Right kidney (tissue), 9 donors: ENCODE data around the gene TPMT.
A peak's percentile ranks its signal among the peaks of the same experiment; 100 is the strongest.
"Not testable (repeated sequence)": the region's sequence is repeated elsewhere in the genome, so short reads cannot be mapped to it uniquely, and the experiment has no call there.

Source experiments
- DNase-seq: peaks from one replicate; pipeline ENCODE4 v3.0.0-alpha.2; 2016
- long read RNA-seq, 8 donors: transcript quantifications; one replicate each; lab custom pipeline, GENCODE V29; 2026

Gene TPMT
- long read RNA-seq, donor 1, transcript TPMT-201 (9 exons, 3,181 nt), result major isoform, 8 of 8 reads
- long read RNA-seq, donor 1, partial matches to known transcripts, result 0 of 8 reads
- long read RNA-seq, donor 1, other reads (novel, unspliced or antisense), result 0 of 8 reads
- long read RNA-seq, donor 2, transcript TPMT-201 (9 exons, 3,181 nt), result major isoform, 9 of 9 reads
- long read RNA-seq, donor 2, partial matches to known transcripts, result 0 of 9 reads
- long read RNA-seq, donor 2, other reads (novel, unspliced or antisense), result 0 of 9 reads
- long read RNA-seq, donor 3, transcript TPMT-201 (9 exons, 3,181 nt), result major isoform, 7 of 7 reads
- long read RNA-seq, donor 3, partial matches to known transcripts, result 0 of 7 reads
- long read RNA-seq, donor 3, other reads (novel, unspliced or antisense), result 0 of 7 reads
- long read RNA-seq, donor 4, transcript TPMT-201 (9 exons, 3,181 nt), result major isoform, 11 of 11 reads
- long read RNA-seq, donor 4, partial matches to known transcripts, result 0 of 11 reads
- long read RNA-seq, donor 4, other reads (novel, unspliced or antisense), result 0 of 11 reads
- long read RNA-seq, donor 5, transcript TPMT-201 (9 exons, 3,181 nt), result major isoform, 9 of 9 reads
- long read RNA-seq, donor 5, partial matches to known transcripts, result 0 of 9 reads
- long read RNA-seq, donor 5, other reads (novel, unspliced or antisense), result 0 of 9 reads
- long read RNA-seq, donor 6, transcript TPMT-201 (9 exons, 3,181 nt), result major isoform, 9 of 9 reads
- long read RNA-seq, donor 6, partial matches to known transcripts, result 0 of 9 reads
- long read RNA-seq, donor 6, other reads (novel, unspliced or antisense), result 0 of 9 reads
- long read RNA-seq, donor 7, transcript TPMT-201 (9 exons, 3,181 nt), result major isoform, 16 of 16 reads
- long read RNA-seq, donor 7, partial matches to known transcripts, result 0 of 16 reads
- long read RNA-seq, donor 7, other reads (novel, unspliced or antisense), result 0 of 16 reads
- long read RNA-seq, donor 8, transcript TPMT-201 (9 exons, 3,181 nt), result major isoform, 11 of 11 reads
- long read RNA-seq, donor 8, partial matches to known transcripts, result 0 of 11 reads
- long read RNA-seq, donor 8, other reads (novel, unspliced or antisense), result 0 of 11 reads

DNA sequence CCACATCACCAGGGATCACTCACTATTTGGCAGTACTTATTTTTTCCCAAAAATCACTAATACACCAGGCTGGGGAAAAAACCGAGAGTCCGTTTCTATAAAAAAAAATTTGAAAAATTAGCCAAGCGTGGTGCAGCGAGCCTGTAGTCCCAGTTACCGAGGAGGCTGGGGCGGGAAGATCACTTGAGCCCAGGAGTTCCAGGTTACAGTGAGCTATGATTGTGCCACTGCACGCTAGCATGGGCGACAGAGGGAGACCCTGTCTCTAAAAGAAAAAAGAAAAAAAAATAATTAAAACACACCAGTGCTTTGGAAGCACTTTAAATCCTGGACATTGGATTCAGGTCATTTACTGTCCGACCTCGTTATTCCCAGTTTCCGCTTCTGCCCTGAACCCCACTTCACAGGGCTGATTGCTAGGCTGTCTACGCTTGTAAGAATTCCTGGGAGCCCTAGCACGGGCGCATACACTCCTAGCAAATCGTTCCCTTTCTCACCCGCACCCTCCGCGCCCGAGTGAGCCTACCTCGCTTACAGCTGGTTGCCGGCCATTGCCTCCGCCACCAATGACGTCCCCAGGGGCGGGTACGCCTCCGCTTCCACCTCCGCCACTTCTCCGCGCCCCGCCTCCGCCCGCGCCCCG, at the start of gene TPMT:
TSS of gene TPMT (minus strand) at position 571 of the 643 bp plus-strand sequence. CDS start 5,950 bp downstream, outside the sequence.
- peak; percentile 89 for DNase-seq

- no peak for DNase-seq
Measured at GRCh38 chr6:18203786-18204185, 48.9 kb upstream of the TPMT start.

DNA sequence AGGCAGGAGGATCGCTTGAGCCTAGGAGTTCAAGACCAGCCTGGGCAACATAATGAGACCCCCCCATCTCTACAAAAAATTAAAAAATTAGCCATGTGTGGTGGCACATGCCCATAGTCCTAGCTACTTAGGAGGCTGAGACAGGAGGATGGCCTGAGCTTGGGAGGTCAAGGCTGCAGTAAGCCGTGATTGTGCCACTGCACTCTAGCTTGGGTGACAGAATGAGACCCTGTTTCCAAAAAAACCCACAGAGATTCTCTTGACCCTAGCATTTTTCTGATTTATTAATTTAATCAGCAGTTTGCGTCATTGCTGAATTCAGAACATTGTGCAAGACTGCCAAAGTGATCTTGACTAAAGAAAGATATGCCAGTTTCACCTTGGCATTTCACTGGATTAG, 37.1 kb upstream of the TPMT start:
- no peak for DNase-seq

DNA sequence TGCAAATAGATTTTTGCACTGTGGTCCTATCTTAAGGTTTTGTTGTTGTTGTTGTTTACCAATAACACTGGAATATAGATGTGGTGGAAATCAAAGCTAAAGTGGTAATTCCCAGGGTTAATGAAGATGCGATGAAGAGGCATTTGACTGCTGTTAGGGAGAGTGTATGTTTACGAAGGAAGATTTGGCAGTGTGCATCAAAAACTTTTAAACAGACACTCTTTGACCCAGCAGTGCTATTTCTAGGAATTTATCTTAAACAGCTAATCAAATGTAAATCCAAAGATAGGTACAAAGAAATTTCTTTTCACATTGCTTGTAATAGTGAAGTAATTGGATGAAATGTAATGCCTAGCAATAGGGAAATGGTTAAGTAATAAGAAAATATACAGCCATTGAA, 34.3 kb upstream of the TPMT start:
- DNase-seq, result no peak

GRCh38 chr6:18187701-18188100, 32.8 kb upstream of the TPMT start:
- no peak for DNase-seq

GRCh38 chr6:18186540-18187250, 31.8 kb upstream of the TPMT start:
- DNase-seq, result no peak

DNA sequence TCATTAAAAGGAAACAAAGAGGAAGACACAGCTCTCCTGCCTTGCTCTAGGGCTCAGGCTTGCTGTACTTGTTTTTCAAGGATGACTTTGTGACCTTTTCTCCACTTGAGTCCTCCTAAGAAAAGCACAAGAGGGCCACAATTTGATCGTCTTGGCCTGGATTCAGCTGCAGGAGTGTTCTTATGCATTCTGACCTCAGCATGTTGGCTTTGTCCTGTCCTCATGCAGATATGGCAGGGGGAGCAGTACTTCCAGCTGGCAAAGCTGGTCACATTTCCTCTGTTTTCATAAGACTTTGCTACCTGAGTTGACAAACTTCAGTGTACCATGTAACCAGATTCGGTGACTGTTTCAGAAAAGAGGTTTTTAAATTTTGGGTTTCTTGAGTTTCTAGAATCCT, 31.2 kb upstream of the TPMT start:
- no peak for DNase-seq

- DNase-seq, result no peak
Measured at GRCh38 chr6:18185624-18186023, 30.7 kb upstream of the TPMT start.

DNA sequence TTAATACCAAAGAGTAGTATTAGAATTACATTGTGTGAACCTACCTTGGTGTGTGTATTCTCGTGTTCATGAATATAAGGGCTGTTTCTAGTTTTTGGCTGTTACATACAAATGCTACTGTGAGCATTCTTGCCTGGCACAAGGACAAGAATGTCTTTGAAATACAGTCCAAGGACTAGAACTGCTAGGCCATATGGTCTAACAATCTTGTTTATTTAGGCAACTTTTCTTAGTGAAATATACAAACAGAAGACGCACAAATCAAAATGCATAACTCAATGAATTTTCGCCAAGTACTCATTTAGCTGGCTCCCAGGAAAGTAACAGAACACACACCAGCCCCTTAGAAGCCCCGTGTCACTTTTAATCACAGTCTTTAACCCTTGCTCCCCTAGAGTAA, 28.9 kb upstream of the TPMT start:
- no peak for DNase-seq

GRCh38 chr6:18182568-18182967, 27.7 kb upstream of the TPMT start:
- DNase-seq, result no peak

DNA sequence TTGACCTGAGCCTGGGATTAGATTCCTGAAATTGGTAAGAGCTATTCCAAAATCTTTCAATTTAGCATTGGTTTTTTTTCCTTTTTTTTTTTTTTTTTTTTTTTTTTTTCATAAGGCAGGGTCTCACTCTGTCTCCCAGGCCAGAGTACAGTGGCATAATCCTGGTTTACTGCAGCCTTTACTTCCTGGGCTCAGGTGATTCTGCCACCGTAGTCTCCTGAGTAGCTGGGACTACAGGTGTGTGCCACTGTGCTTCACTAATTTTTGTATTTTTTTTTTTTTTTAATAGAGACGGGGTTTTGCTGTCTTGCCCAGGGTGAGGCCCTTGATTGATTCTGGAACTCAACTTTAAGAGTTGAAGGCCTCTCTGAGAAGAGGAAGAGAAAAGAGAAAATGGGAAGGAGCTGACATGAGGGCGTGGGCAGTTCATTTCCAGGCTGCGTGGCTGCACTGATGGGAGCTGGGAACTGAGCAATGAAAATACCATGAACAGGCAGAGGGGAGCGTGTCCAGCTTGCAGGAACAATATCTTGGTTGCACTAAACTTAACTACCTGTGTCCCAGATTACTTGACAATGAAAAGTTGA, 25.0 kb upstream of the TPMT start:
- no peak for DNase-seq

DNA sequence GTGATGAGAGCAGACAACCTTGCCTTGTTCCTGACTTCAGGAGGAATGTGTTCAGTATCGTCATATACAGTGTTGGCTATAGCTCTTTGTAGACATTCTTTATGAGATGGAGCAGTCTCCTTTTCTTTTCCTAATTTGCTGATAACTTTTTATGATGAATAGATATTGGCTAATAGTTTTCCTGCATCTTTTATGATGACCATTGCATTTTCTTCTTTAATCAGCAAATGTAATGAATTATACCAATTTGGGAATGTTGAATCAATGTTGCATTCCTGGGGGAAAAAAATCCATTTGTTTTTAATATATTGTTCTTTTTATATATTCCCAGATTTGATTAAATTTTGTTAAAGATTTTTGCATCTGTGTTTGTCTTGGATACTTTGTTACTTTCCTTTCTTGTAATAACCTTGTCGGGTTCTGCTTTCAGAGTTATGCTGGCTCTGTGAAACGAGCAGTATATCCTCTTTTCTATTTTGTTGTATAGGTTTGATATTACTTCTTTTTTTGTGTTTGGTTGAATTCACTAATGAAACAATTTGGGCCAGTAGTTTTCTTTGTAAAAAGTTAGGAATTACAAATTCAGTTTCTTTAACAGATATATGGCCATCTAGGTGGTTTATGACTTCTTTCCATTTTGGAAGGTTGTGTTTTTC, 24.2 kb upstream of the TPMT start:
- no peak for DNase-seq

- no peak for DNase-seq
Measured at GRCh38 chr6:18177286-18177965, 22.5 kb upstream of the TPMT start.

- not testable (repeated sequence) for DNase-seq
Measured at GRCh38 chr6:18176198-18176597, 21.3 kb upstream of the TPMT start.

DNA sequence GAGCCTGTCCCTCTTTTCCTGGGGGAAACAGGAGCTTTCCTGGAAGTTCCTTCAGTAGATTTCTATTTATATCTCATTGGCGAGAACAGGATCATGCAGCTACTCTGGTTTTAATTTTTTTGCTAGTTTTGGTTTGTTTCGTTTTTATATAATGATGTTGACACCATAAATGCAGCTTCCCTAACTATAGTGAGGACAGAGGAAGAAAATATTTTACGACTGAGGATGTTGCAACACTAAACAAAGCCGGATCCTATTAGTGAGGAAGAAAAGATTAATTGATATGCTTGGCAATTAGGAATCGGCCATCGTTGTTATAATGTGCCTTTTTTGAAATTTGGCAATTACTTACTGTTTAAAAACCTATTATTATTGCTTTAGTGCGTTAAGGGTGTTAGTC, 17.0 kb upstream of the TPMT start:
- DNase-seq, result no peak

DNA sequence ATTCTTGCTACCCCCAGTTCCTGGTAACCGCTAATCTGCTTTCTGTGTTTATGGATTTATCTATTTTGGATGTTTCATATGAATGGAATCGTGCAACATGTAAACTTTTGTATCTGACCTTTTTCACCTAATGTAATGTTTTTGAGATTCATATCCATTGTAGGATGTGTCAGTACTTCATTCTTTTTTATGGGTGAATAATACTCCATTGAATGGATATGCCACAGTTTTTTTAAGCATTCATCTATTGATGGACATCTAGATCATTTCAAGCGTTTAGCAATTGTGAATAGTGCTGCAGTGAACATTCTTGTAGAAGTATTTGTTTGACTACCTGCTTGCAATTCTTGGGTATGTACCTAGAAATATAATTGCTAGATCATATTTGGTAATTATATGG, 13.4 kb upstream of the TPMT start:
- no peak for DNase-seq

- DNase-seq, result no peak
Measured at GRCh38 chr6:18166312-18167036, 11.6 kb upstream of the TPMT start.

DNA sequence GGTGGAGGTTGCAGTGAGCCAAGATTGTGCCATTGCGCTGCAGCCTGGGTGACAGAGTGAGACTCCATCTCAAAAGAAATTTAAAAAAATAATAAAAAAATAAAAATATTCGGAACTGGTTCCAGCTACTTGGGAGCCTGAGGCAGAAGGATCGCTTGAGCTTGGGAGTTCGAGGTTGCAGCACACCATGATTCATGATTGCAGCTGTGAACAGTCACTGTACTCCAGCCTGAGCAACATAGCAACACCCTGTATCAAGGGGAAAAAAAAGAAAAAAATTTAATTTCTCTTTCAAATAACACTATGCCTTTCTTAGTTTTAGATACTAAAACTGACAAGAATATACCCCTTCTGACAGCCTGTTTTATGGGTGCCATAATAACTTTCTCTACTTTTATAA, 10.9 kb upstream of the TPMT start:
- DNase-seq, result no peak

DNA sequence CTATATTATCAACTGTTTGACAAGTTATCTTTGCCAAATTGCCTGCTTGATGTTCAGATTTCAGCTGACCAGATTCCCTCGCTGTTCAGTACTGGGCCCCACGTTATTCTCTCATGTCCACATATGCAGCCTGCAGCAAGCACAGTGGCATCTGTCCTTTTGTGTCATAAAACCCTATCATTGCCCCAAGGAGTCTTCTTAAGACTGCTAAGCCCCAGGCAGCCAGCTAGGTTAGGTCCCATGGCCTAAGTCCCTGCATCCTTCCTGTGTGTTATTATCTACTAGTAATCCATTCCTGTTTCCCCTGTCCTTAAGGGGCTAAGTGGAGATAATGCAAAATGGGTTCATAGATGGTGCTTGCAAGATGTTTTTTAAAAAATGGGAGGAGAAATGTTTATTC, 7.5 kb upstream of the TPMT start:
- DNase-seq, result no peak

- no peak for DNase-seq
Measured at GRCh38 chr6:18161431-18161830, 6.6 kb upstream of the TPMT start.
